Measurements from ENCODE around the gene CALHM4.

GRCh38 chr6:116529466-116530290 lies 23.9 kb upstream of the CALHM4 start:
- TF ChIP-seq MAX (IDR thresholded peaks at IDR 0.05) (no peak), SIN3A (conservative IDR thresholded peaks at IDR 0.05 in 1 of 2, IDR thresholded peaks at IDR 0.05 in 1 of 2; ENCODE audit: low read depth in 1 of 2, low read length in 2 of 2) (no peak), EGR1 (IDR thresholded peaks at IDR 0.05; ENCODE audit: borderline replicate concordance, low read depth, low read length) (no peak), POLR2AphosphoS5 (IDR thresholded peaks at IDR 0.05; ENCODE audit: low read depth, low read length) (no peak), SRF (IDR thresholded peaks at IDR 0.05; ENCODE audit: low read depth, low read length) (no peak), POLR2A (IDR thresholded peaks at IDR 0.05; ENCODE audit: control extremely low read depth in 1 of 2, low read depth in 2 of 2, low read length in 2 of 2) (no peak), CBX8 (IDR thresholded peaks at IDR 0.05; ENCODE audit: borderline replicate concordance, low read depth, low read length) (no peak), EP300 (IDR thresholded peaks at IDR 0.05; ENCODE audit: borderline replicate concordance in 1 of 2, low read depth in 2 of 2, low read length in 2 of 2) (no peak), CBX5 (IDR thresholded peaks at IDR 0.05; ENCODE audit: low read depth, low read length) (no peak)
- TF ChIP-seq, protein P1, sequence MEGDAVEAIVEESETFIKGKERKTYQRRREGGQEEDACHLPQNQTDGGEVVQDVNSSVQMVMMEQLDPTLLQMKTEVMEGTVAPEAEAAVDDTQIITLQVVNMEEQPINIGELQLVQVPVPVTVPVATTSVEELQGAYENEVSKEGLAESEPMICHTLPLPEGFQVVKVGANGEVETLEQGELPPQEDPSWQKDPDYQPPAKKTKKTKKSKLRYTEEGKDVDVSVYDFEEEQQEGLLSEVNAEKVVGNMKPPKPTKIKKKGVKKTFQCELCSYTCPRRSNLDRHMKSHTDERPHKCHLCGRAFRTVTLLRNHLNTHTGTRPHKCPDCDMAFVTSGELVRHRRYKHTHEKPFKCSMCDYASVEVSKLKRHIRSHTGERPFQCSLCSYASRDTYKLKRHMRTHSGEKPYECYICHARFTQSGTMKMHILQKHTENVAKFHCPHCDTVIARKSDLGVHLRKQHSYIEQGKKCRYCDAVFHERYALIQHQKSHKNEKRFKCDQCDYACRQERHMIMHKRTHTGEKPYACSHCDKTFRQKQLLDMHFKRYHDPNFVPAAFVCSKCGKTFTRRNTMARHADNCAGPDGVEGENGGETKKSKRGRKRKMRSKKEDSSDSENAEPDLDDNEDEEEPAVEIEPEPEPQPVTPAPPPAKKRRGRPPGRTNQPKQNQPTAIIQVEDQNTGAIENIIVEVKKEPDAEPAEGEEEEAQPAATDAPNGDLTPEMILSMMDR (IDR thresholded peaks at IDR 0.05; ENCODE audit: control extremely low read depth in 1 of 3, insufficient read depth in 1 of 3, low read depth in 1 of 3, low read length in 3 of 3) = no peak
- TF ChIP-seq, protein P2, sequence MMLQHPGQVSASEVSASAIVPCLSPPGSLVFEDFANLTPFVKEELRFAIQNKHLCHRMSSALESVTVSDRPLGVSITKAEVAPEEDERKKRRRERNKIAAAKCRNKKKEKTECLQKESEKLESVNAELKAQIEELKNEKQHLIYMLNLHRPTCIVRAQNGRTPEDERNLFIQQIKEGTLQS (IDR thresholded peaks at IDR 0.05; ENCODE audit: insufficient read depth, low read depth, low read length) = no peak
